NCI-H524 (cell line): ENCODE measurements around the gene FBL.
A peak's percentile ranks its signal among the peaks of the same experiment; 100 is the strongest.
"Not testable (repeated sequence)": the region's sequence is repeated elsewhere in the genome, so short reads cannot be mapped to it uniquely, and the experiment has no call there.

Experiments used
- DNase-seq, 2 experiments: peaks; one replicate each; lab custom pipeline; 2025; lab: John Stamatoyannopoulos, UW

FBL gene

GRCh38 chr19:39845933-39846677 is at the start of gene FBL:
FBL (minus strand) TSS chr19:39846379; CDS start chr19:39846300, 79 bp downstream.
- peak; percentile 94 to 97 for DNase-seq

DNA sequence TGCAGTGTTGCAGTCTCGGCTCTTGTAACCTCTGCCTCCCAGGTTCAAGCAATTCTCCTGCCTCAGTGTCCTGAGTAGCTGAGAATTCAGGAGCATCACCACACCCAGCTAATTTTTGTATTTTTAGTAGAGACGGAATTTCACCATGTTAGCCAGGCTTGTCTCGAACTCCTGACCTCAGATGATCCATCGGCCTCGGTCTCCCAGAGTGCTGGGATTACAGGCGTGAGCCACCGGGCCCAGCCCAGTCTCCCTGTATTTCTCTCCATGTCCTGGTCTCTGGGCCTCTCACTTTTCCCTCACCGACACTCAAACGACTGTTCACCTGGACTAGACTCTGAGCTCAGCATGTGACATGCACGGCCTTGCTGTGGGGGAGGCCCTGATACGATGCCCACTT is 48.9 kb upstream of the FBL start:
- DNase-seq: not testable (repeated sequence)

DNA sequence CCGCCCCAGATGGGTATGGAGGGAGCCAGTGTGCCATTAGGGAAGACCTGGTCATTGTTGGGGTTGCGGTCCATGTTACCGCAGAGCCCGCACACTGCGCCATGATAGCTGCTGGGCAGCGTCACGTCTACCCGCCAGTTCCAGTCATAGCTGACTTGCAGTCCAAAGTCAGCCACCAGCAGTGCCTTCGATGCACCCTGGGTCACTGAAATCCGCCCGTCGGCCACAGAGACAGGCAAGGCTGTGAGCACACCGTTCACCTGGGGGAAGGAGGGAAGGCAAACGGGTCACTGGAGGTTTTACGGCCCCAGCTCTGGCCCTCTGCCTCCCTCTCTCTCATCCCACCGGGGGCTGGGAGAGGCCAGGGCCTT is 48.0 kb upstream of the FBL start:
- DNase-seq: not testable (repeated sequence)

DNA sequence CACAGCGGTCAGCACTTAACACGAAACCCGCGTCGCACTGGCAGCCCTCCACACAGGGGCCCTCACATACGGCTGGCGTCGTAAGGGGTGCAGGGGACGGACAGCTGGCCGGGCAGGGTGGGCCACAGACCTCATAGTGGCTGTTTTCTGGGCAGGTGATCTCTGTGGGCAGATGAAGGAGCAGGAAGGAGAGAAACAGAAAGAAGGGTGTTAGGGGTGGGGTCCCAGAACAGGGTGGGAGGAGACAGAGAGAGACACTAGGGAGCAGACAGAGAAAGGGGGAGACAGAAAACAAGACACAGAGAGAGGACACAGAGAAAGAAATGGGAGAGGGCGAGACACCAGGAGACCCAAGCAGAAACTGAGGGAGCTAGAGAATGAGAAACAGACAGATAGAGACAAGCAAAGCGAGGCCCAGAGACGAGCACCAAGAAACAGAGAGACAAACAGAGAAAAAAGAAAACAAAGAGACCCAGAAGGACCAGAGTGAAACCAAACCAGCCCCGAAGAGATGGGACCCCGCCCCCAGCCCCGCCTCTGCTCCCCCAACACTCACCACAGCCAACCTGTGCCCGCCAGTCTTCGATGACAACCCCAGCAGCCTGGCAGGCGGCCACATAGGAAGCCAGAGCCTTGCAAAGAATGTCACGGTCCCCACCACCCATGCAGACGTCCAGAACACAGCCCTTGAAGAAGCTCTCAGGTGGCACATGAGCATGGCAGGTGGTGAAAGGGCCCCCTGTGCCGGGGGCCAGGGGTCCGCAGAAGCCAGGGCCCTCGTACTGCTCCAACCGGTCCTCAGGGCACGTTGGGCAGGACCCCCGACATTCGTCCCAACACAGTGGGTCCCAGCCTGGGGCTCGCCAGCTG is 47.4 kb upstream of the FBL start:
- not testable (repeated sequence) for DNase-seq

- DNase-seq: not testable (repeated sequence)
These were observed 46.3 kb upstream of the FBL start for GRCh38 chr19:39892506-39892902.

- DNase-seq: peak in 1 of 2 experiments; percentile 51
These were observed 45.7 kb upstream of the FBL start for GRCh38 chr19:39891660-39892505.

DNA sequence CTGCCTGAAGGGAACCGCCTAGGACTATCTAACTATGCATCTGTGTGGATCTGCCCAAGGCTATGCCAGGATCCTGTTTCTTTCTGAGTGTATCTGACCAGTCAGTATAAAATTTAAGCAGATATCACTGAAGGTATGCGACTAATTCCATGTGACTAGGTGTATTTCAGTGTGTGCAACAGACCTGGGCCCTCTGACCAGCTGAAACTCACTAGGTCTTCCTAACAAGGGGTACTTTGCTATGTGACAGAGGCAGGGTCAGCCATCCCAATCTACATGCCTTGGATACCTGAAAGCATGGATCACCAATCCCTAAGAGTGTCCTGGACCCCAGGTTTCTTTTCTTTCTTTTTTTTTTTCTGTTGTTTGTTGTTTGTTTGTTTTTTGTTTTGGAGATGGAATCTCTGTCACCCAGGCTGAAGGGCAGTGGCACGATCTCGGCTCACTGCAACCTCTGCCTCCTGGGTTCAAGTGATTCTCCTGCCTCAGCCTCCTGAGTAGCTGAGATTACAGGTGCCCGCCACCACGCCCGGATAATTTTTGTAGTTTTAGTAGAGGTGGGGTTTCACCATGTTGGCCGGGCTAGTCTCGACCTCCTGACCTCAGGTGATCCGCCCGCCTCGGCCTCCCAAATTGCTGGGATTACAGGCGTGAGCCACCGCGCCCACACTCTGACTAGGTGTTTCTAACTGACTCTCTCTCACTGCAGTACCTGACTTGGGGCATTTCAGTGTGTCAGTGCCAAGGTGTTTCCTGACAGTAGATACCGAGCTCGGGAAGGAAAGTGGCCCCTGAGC is 44.8 kb upstream of the FBL start:
- no peak for DNase-seq

DNA sequence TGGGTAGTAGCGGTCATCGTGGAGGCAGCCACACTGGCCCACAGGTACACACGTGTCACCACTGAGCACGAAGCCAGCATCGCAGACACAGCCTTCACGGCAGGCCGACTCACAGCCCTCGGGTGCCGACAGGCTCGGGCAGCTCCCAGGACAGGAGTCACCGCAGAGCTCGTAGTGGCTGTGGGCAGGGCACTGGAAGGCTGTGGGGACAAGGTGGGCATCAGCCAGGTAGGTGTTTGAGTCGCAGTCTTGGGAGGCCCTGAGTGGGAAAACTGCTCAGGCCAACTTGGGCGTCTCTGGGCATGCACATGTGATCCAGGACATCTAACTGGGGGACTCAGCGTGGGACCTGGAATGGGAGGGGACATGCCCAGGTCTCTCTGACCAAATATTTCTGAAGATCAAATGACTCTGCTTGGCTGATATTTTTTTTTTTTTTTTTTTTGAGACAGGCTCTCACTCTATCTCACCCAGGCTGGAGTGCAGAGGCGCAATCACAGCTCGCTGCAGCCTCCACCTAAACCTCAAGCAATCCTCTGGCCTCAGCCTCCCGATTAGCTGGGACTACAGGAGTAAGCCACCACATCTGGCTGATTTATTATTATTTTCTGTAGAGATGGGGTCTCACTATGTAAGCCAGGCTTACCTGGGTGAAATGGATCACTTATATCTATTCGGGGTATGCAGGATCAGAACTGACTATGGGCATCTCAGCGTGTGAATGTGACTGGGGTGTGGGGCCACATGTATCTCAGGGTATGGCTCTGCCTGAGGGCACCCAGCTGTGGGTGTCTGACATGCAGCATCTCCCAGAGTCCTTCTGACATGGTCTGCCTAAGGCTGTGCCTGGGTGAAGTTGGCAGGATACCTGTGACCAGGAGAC is 43.9 kb upstream of the FBL start:
- DNase-seq: not testable (repeated sequence)

DNA sequence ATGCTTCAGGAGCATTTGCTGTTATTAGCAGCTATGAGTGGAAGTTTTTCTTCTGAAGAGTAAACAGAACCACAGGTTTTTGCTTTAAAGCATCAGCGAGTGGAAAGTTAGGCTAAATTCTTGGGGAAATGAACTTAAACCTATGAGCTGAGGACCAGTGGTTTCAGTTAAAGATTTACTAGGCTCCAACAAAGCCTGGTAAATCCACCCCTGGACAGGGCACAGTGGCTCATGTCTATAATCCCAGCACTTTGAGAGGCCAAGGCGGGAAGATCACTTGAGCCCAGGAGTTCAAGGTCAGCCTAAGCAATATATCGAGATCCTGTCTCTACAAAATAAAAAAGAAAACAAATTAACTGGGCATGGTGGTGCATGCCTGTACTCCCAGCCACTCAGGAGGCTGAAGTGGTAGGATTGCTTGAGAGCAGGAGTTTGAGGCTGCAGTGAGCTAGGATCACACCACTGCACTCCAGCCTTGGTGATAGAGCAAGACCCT is 41.3 kb upstream of the FBL start:
- not testable (repeated sequence) for DNase-seq

GRCh38 chr19:39885821-39886554 is 39.8 kb upstream of the FBL start:
- DNase-seq: not testable (repeated sequence)

DNA sequence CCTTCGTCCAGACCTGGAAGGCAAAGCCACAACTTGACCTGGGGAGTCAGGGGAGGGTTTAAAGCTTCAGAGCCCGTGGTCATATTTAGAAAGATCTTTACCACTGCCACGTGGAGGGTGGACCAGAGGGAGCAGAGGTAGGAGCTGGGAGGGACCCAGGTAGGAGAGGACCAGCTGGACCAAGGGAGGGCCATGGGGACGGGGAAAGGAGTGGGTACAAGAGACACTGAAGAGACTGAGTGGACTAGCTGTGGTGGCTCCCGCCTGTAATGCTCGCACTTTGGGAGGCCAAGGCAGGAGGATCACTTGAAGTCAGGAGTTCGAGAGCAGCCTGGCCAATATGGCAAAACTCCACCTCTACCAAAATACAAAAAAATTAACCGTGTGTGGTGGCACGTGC is 38.5 kb upstream of the FBL start:
- not testable (repeated sequence) for DNase-seq

DNA sequence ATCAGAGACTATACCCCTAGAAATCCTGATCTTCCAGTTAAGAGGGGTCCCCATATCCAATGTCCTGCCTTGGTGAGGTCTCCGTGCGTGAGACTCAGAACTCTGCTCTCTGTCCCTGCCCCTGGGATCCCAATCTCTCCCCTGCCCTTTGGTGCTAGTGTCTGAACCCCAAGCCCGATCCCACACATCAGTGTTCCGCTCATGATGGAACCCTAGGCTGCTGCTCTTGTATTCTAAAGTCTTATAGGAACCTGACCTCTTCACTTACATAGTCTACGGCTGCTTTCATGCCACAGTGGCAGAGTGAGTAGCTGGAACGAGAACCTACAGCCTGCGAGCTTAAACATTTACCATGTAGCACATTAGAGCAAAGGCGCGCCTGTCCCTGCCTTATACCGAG is 36.5 kb upstream of the FBL start:
- DNase-seq: not testable (repeated sequence)

DNA sequence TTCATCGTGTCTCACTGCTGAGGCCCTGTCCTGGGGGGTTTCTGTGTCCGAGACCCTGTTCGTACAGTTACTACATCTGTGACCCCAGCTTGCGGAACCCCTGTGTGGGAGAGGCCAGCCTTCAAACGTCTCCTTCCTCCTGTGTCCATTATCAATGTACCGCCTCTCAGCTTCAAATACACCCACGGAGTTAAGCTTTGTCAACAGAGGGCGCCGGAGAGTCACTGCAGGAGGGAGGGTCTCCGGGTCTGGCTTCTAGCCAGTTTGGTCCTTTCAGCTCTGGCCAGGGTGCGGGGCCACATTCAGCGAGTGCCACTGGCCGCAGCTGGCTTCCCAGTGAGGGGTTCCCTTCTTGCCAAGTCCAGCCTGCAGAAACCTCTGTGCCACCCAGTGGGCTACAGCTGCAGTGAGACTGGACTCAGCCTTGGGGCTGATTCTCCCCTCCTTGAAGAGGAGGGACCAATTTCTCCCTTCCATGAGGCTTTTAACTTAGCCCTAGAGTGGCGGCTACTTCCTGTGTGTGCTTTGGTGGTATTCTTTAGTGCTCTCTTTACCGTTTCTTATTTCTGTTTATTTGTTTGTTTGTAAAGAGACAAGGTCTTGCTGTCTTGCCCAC is 35.4 kb upstream of the FBL start:
- peak in 1 of 2 experiments; percentile 48 for DNase-seq

- DNase-seq: not testable (repeated sequence)
These were observed 34.1 kb upstream of the FBL start for GRCh38 chr19:39880241-39880640.

- DNase-seq: not testable (repeated sequence)
These were observed 33.6 kb upstream of the FBL start for GRCh38 chr19:39879796-39880195.

GRCh38 chr19:39878866-39879265 is 32.7 kb upstream of the FBL start:
- DNase-seq: not testable (repeated sequence)

- no peak for DNase-seq
These were observed 32.2 kb upstream of the FBL start for GRCh38 chr19:39878398-39878797.

GRCh38 chr19:39877982-39878381 is 31.8 kb upstream of the FBL start:
- not testable (repeated sequence) for DNase-seq

DNA sequence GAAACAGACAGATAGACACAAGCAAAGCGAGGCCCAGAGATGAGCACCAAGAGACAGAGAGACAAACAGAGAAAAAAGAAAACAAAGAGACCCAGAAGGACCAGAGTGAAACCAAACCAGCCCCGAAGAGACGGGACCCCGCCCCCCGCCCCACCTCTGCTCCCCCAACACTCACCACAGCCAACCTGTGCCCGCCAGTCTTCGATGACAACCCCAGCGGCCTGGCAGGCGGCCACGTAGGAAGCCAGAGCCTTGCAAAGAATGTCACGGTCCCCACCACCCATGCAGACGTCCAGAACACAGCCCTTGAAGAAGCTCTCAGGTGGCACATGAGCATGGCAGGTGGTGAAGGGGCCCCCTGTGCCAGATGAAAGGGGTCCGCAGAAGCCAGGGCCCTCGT is 31.3 kb upstream of the FBL start:
- DNase-seq: not testable (repeated sequence)
